ENCODE data around the gene CCNY.
"Not testable (repeated sequence)": the region's sequence is repeated elsewhere in the genome, so short reads cannot be mapped to it uniquely, and the experiment has no call there.

The CCNY gene

GRCh38 chr10:35353395-35353794, 17.1 kb downstream of the CCNY start:
- in situ Hi-C loops (cut with HindIII; ENCODE audit: low sequenced_read_pairs) = no loop called here
- DNase-seq (ENCODE audit: low read depth, low spot score) = no peak
- no peak overlapping the region for H3K4me3 ChIP-seq (ENCODE audit: low read depth, low read length)
- TF ChIP-seq CTCF (IDR thresholded peaks at IDR 0.05; ENCODE audit: low read depth, low read length) = no peak

- TF ChIP-seq CTCF (IDR thresholded peaks at IDR 0.05; ENCODE audit: low read depth, low read length) = no peak
- in situ Hi-C loops (cut with HindIII; ENCODE audit: low sequenced_read_pairs) = no loop called here
- H3K4me3 ChIP-seq (ENCODE audit: low read depth, low read length) = no peak overlapping the region
- no peak for DNase-seq (ENCODE audit: low read depth, low spot score)
These were observed 17.5 kb downstream of the CCNY start for GRCh38 chr10:35353805-35354204.

GRCh38 chr10:35354257-35354656, 17.9 kb downstream of the CCNY start:
- not testable (repeated sequence) for DNase-seq (ENCODE audit: low read depth, low spot score)

GRCh38 chr10:35355971-35356724, 19.8 kb downstream of the CCNY start:
- TF ChIP-seq CTCF (IDR thresholded peaks at IDR 0.05; ENCODE audit: low read depth, low read length) = no peak
- no peak overlapping the region for H3K4me3 ChIP-seq (ENCODE audit: low read depth, low read length)
- DNase-seq (ENCODE audit: low read depth, low spot score) = no peak
- in situ Hi-C loops (cut with HindIII; ENCODE audit: low sequenced_read_pairs) = no loop called here

More at GRCh38 chr10:35354257-35354656, 17.9 kb downstream of the CCNY start:
- H3K4me3 ChIP-seq (ENCODE audit: low read depth, low read length); in situ Hi-C loops (cut with HindIII; ENCODE audit: low sequenced_read_pairs): not testable (repeated sequence)

- in situ Hi-C loops (cut with HindIII; ENCODE audit: low sequenced_read_pairs) = no loop called here
- no peak for DNase-seq (ENCODE audit: low read depth, low spot score)
- TF ChIP-seq CTCF (IDR thresholded peaks at IDR 0.05; ENCODE audit: low read depth, low read length) = no peak
- H3K4me3 ChIP-seq (ENCODE audit: low read depth, low read length) = no peak overlapping the region
These were observed 20.4 kb downstream of the CCNY start for GRCh38 chr10:35356725-35357092.

- in situ Hi-C loops (cut with HindIII; ENCODE audit: low sequenced_read_pairs) = no loop called here
- no peak overlapping the region for H3K4me3 ChIP-seq (ENCODE audit: low read depth, low read length)
- DNase-seq (ENCODE audit: low read depth, low spot score) = no peak
- TF ChIP-seq CTCF (IDR thresholded peaks at IDR 0.05; ENCODE audit: low read depth, low read length) = no peak
These were observed 22.7 kb downstream of the CCNY start for GRCh38 chr10:35359056-35359455.

GRCh38 chr10:35359873-35360272, 23.6 kb downstream of the CCNY start:
- H3K4me3 ChIP-seq (ENCODE audit: low read depth, low read length) = no peak overlapping the region
- in situ Hi-C loops (cut with HindIII; ENCODE audit: low sequenced_read_pairs) = no loop called here
- no peak for TF ChIP-seq CTCF (IDR thresholded peaks at IDR 0.05; ENCODE audit: low read depth, low read length)
- DNase-seq (ENCODE audit: low read depth, low spot score) = no peak

Data from astrocyte of the spinal cord (primary cell).